Pancreas (tissue), 10 donors: ENCODE data around the gene PLA2G4E. TPM values are rescaled to one million over a fixed set of nuclear protein-coding genes. Genes with fewer than 3 reads are reported as not detected.

Source experiments
- ATAC-seq, 4 donors: fragments of 200-7000 bp; cut with Tn5 transposase; one replicate each; pipeline versions ENCODE4 v1.8.0 to v1.9.1; 2020; ENCODE audit warnings: mild to moderate bottlenecking in 4 of 4, moderate library complexity in 4 of 4
- DNase-seq, 6 donors: peaks; one replicate each; pipeline ENCODE4 v3.0.0-alpha.2; 2020
- FAIRE-seq: peaks from 2 replicates; lab custom pipeline; 2012; peaks lifted over from hg19 to GRCh38; lab: Jason Lieb, UNC
- H3K27ac ChIP-seq, 4 donors: fragments of 200-600 bp; sonication (generic); 1 replicate in 3 of 4; 2 replicates in 1 of 4; pipeline versions ENCODE4 v1.5.0 to v1.8.0; 2020
- H3K27me3 ChIP-seq, 4 donors: fragments of 200-600 bp; one replicate each; pipeline ENCODE4 v1.8.0; 2021
- H3K36me3 ChIP-seq, 3 donors: fragments of 200-600 bp; sonication (generic) in 1 of 3; one replicate each; pipeline versions ENCODE4 v1.5.0 to v1.8.0; 2020 to 2021
- H3K4me1 ChIP-seq, 3 donors: fragments of 200-600 bp; one replicate each; pipeline ENCODE4 v1.8.0; 2021
- H3K4me3 ChIP-seq, 4 donors: fragments of 200-600 bp; sonication (generic) in 2 of 4; one replicate each; pipeline versions ENCODE4 v1.5.0 to v1.8.0; 2020 to 2021
- H3K9me3 ChIP-seq, 4 donors: fragments of 200-600 bp; one replicate each; pipeline ENCODE4 v1.8.0; 2021
- WGBS, 2 donors: extraction: QIAGEN DNeasy Blood & Tissue Kit; methylation state at CpG; one replicate each; pipeline ENCODE4 v1.1.7; 2013; 5-methylcytosine and 5-hydroxymethylcytosine counted together
- intact Hi-C, 3 donors: fragments of 100-400 bp; cut with DNase I; formaldehyde crosslinking; loops; one replicate each; pipeline versions ENCODE4 v1.11.1 to v1.14.2; 2022
- polyA plus RNA-seq, 2 donors: library from polyadenylated mRNA; stranded (reverse); fragments of 200-250 nt; gene quantifications; one replicate each; pipeline ENCODE4 v1.2.3, GENCODE V29; 2013
- total RNA-seq, 6 donors: library from RNA; stranded (reverse); fragmentation: NEBNext Ultra II Directional in 4 of 6; extraction: Animal tissue kit (Norgen Biotek cat#: 25700) in 4 of 6; gene quantifications; one replicate each; pipeline versions ENCODE4 v1.2.1 to v1.2.4, GENCODE V29; 2021 to 2023
- TF ChIP-seq, protein P1 (sequence below), 4 donors: fragments of 200-600 bp; sonication (generic) in 3 of 4; IDR thresholded peaks; one replicate each; pipeline versions ENCODE4 v1.5.0 to v1.8.0; 2021; ENCODE audit warnings: antibody characterized with exemption in 4 of 4
- donor health status: healthy with polysubstance abuse.
- donor health status: DM: no; HTN: no; CAD: no; lungs with moderate emphysema.
- donor health status: DM: no; HTN: no; CAD: no.
- donor health status: control.
- donor health status: control.
- donor health status: Bipolar disorder and iron deficiency.
- donor health status: DM: yes; HTN: yes; CAD: no.
- donor health status: DM: no; HTN: no; CAD: no.
- donor health status: DM: no; HTN: no; CAD: no.
- donor health status: DM: yes; HTN: yes; CAD: no.

Gene PLA2G4E
- total and polyA plus RNA-seq, 8 donors = 0.05 to 0.06 TPM; not detected in 6

DNA sequence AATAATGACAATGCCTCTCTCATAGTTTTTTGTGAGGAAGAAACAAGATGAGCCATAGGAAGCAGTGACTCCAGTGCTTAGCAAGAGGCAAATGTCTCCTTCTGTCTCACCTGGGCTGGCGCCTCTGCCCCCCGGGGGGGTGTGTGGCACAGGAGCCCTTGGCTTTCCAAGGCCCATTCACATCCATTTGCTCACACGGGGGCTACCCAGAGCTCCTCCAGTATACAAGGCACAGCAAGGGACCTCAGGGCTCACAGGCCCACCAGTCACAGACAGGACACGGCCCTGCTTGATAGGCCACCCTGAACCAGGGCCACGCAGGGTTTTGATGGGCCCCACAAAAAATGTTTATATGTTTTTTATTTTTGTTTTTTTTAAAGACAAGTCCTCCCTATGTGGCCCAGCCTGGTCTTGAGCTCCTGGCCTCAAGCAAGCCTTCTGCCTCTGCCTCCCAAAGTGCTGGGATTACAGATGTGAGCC, 26.6 kb downstream of the PLA2G4E start:
- DNase-seq (peak in 1 of 6 donors; percentile 35), FAIRE-seq (no peak), ATAC-seq (no peak)
- H3K9me3 ChIP-seq = no peaks in the 10 kb centered on the region
- no peak overlapping the region for H3K27ac ChIP-seq
- H3K4me1 ChIP-seq = no peaks in the 10 kb centered on the region
- H3K4me3 ChIP-seq = no peak overlapping the region
- TF ChIP-seq, protein P1, sequence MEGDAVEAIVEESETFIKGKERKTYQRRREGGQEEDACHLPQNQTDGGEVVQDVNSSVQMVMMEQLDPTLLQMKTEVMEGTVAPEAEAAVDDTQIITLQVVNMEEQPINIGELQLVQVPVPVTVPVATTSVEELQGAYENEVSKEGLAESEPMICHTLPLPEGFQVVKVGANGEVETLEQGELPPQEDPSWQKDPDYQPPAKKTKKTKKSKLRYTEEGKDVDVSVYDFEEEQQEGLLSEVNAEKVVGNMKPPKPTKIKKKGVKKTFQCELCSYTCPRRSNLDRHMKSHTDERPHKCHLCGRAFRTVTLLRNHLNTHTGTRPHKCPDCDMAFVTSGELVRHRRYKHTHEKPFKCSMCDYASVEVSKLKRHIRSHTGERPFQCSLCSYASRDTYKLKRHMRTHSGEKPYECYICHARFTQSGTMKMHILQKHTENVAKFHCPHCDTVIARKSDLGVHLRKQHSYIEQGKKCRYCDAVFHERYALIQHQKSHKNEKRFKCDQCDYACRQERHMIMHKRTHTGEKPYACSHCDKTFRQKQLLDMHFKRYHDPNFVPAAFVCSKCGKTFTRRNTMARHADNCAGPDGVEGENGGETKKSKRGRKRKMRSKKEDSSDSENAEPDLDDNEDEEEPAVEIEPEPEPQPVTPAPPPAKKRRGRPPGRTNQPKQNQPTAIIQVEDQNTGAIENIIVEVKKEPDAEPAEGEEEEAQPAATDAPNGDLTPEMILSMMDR (IDR thresholded peaks at IDR 0.05) = no peak
- intact Hi-C loops = loop anchor here in 1 of 3 donors (5.0 to 10.0 kb wide), 2 partner anchors 63 to 141 kb away; no protein-coding TSS in a partner anchor
- WGBS, 2 donors = 81 to 83% methylated on average over 5 of the region's 5 CpGs
- no peaks in the 10 kb centered on the region for H3K36me3 ChIP-seq
- no peaks in the 10 kb centered on the region for H3K27me3 ChIP-seq

DNA sequence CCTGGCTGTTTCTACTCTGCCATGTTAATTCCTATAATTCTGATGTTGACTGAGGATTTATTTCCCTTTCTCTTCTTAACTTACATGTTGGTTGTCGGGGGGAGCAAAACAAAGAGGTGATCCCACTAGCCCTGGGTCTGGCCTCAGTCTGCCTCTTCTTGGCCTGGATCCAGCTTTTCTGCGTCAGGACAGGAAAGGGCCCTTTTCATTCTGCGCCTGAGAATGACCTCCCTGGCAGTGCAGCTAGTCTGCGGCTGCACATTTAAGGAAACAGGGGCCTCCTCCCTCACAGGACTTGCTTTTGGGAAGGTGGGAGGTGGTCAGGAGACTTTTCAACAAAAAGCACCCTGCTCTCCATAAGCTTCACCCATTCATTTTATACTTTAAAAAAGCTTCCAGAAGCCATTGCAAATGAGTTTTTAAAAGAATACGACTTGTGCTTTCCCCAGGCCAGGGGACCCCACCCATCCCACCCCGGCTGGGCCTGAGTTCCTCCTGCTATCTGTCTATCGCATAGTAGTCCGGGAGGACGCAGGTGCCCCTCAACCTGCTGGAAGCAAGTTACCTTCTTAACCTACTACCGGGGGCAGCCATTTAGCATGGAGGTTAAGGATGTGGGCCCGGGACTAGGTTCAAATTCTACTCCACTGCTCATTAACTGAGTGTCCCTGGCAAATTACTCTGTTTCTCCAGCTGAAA, 27.2 kb downstream of the PLA2G4E start:
- H3K4me1 ChIP-seq = no peaks in the 10 kb centered on the region
- H3K4me3 ChIP-seq = no peak overlapping the region
- no peak overlapping the region for H3K27ac ChIP-seq
- H3K36me3 ChIP-seq = no peaks in the 10 kb centered on the region
- no peaks in the 10 kb centered on the region for H3K9me3 ChIP-seq
- intact Hi-C loops = loop anchor here in 1 of 3 donors (5.0 to 10.0 kb wide), 2 partner anchors 64 to 141 kb away; no protein-coding TSS in a partner anchor
- H3K27me3 ChIP-seq = no peaks in the 10 kb centered on the region
- DNase-seq (peak in 1 of 6 donors; percentile 25), ATAC-seq (no peak), FAIRE-seq (no peak)
- TF ChIP-seq, protein P1 (IDR thresholded peaks at IDR 0.05) = no peak
- 90 to 92% methylated on average over 11 of the region's 11 CpGs for WGBS, 2 donors

DNA sequence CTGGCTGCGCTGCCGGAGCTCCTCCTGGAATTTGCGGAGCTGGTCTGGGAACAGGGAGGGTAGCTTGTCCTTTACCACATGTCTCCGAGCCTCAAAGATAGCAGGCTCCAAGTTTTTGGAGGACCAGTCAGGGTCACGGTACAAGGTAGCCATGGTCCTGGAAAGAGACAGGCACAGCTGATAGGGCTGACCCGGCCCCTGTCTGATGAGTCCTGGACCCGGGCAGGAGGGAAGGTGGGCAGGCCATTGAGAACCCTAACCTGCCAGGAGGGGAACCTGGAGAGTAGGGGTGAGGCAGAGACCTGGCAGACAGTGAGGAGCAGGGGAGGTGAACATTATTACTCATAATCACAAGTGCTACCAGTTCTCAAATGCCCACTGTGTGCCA, 28.0 kb downstream of the PLA2G4E start:
- intact Hi-C loops = loop anchor here in 1 of 3 donors (5.0 to 10.0 kb wide), 2 partner anchors 65 to 142 kb away; no protein-coding TSS in a partner anchor
- TF ChIP-seq, protein P1 (IDR thresholded peaks at IDR 0.05) = no peak

DNA sequence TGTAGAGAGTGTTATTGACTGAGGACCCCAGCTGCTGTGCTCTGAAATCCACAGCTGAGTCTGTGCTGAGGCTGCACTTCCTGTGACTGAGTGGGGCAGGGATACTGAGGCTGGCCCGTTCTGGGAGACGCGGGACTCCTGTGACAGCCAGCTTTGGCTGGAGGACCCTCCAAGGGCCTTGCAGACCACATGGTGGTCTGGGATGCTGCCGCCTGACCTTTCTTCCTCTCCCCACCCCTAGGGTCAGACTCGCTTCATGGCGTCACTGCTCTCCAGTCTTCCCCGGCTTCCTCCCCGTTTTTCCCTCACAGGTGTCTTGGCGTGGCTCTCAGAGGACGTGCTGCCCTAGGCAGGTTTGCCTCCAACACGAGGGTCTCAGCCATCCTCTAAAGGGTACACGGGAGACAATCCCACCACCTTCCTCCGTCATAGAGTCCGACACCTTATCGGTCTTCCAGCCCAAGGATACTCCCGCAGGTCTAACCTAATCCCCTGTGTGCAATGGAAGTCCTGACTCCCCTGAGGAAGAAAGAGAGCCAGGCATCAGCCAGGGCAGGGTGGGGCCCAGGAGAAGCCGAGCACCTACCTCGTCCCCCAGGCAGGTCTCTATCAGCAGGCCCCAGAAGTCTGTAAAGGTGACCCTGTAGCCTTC, 28.6 kb downstream of the PLA2G4E start:
- Histone ChIP-seq H3K9me3 (no peaks in the 10 kb centered on the region), H3K4me1 (no peaks in the 10 kb centered on the region), H3K27me3 (no peaks in the 10 kb centered on the region), H3K27ac (no peak overlapping the region), H3K36me3 (no peaks in the 10 kb centered on the region), H3K4me3 (no peak overlapping the region)
- ATAC-seq (no peak), FAIRE-seq (no peak), DNase-seq (no peak)
- TF ChIP-seq, protein P1 (IDR thresholded peaks at IDR 0.05) = no peak
- 89 to 92% methylated on average over 18 of the region's 18 CpGs for WGBS, 2 donors
- intact Hi-C loops = loop anchor here in 1 of 3 donors (5.0 to 10.0 kb wide), 2 partner anchors 65 to 143 kb away; no protein-coding TSS in a partner anchor

More for the DNA sequence above, 28.0 kb downstream of the PLA2G4E start:
- WGBS, 2 donors = 83 to 84% methylated on average over 7 of the region's 7 CpGs
- DNase-seq (peak in 1 of 6 donors; percentile 32), FAIRE-seq (no peak), ATAC-seq (no peak)
- Histone ChIP-seq H3K27ac (no peak overlapping the region), H3K4me1 (no peaks in the 10 kb centered on the region), H3K9me3 (no peaks in the 10 kb centered on the region), H3K27me3 (no peaks in the 10 kb centered on the region), H3K4me3 (no peak overlapping the region), H3K36me3 (no peaks in the 10 kb centered on the region)
